Right atrium auricular region (tissue), 2 donors: Measurements from ENCODE around the gene CAPNS1. TPM values are rescaled to one million over a fixed set of nuclear protein-coding genes. Genes with fewer than 3 reads are reported as not detected.

Experiments used
- DNase-seq: peaks from one replicate; pipeline ENCODE4 v3.0.0-alpha.2; 2019; ENCODE audit warnings: low spot score
- H3K27ac ChIP-seq, 2 donors: fragments of 200-600 bp; sonication (generic); 1 replicate in 1 of 2; 2 replicates in 1 of 2; pipeline ENCODE4 v1.5.1; 2016 to 2019
- H3K27me3 ChIP-seq, 2 donors: fragments of 200-600 bp; sonication (generic); one replicate each; pipeline versions ENCODE4 v1.5.1 to v1.6.0; 2017 to 2019
- H3K36me3 ChIP-seq: fragments of 200-600 bp; sonication (generic); one replicate; pipeline ENCODE4 v1.5.1; 2016
- H3K4me1 ChIP-seq, 2 donors: fragments of 200-600 bp; sonication (generic); one replicate each; pipeline versions ENCODE4 v1.5.1 to v1.6.0; 2017 to 2019
- H3K4me3 ChIP-seq, 2 donors: fragments of 200-600 bp; sonication (generic); 1 replicate in 1 of 2; 2 replicates in 1 of 2; pipeline ENCODE4 v1.5.1; 2017 to 2019; ENCODE audit warnings: mild to moderate bottlenecking in 1 of 2, moderate library complexity in 1 of 2
- H3K9me3 ChIP-seq, 2 donors: fragments of 200-600 bp; sonication (generic); one replicate each; pipeline ENCODE4 v1.5.1; 2019
- CTCF ChIP-seq, 2 donors: fragments of 200-600 bp; sonication (generic); IDR thresholded peaks; one replicate each; pipeline ENCODE4 v1.5.1; 2019; ENCODE audit warnings: antibody characterized with exemption in 2 of 2
- total RNA-seq, 2 donors: library from RNA; depleted of rRNA; stranded (reverse); fragments of >200 nt; gene quantifications; one replicate each; pipeline ENCODE4 v1.1.0, GENCODE V29; 2016

Gene CAPNS1
- total RNA-seq, 2 donors from 2014 or later: 222 to 238 TPM

GRCh38 chr19:36149673-36150406 lies 10.0 kb downstream of the CAPNS1 start:
- peaks cover 0 to 22% of the 10 kb centered on the region in 2 donors for H3K4me1 ChIP-seq
- H3K36me3 ChIP-seq: peaks cover 58% of the 10 kb centered on the region
- no peaks in the 10 kb centered on the region for H3K27me3 ChIP-seq
- DNase-seq: no peak
- no peak overlapping the region for H3K4me3 ChIP-seq
- H3K27ac ChIP-seq: peak overlapping the region; percentile 98 to 100
- TF ChIP-seq CTCF (IDR thresholded peaks at IDR 0.05): no peak
- no peaks in the 10 kb centered on the region for H3K9me3 ChIP-seq

GRCh38 chr19:36150586-36150985 lies 10.7 kb downstream of the CAPNS1 start:
- Histone ChIP-seq H3K9me3 (no peaks in the 10 kb centered on the region), H3K27me3 (no peaks in the 10 kb centered on the region), H3K4me3 (peak overlapping the region; percentile 69 to 87), H3K36me3 (peaks cover 51% of the 10 kb centered on the region), H3K27ac (peak overlapping the region; percentile 98 to 100), H3K4me1 (peaks cover 0 to 22% of the 10 kb centered on the region in 2 donors)
- no peak for TF ChIP-seq CTCF (IDR thresholded peaks at IDR 0.05)
- DNase-seq: no peak

DNA sequence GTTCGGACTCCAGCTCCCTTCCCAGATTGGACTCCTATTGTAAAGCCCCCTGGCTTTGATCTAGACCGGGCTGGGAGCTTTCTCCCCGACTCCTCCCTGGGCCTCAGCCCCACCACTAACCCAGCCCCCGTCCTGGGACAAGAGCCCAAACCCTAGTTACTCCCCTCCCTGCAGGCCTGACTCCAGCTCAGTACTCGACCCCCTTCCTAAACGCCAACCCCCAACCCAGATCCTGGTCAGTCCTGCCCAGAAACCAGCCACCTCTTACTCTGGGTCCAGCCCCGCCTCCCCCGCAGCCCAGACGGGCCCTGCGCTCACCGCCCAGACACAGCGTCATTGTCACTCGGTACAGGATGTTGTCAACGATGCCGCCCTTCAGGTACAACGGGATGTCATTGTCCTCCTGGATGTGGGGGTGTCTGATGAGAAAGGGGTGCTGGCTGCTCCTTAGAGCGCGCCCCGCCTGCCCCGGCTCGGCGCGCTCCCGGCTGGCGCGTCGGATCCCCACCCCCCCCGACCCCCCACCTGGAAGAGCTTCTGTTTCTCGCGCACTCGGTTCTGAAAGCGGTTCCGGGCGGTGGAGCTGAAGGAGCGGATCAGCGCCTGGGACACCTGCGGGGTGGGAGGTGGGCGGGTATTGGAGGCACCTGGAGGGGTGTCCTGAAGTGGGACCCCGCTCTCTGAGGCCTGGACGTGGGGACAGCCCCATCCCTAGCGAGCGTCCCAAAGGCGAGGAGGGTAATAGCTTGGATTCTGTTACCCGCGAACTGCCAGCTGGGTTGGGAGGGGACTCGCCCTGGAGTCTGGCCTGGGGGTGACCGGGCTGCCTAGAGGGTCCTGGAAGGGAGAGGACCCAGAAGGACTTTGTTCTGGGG lies 11.5 kb downstream of the CAPNS1 start:
- Histone ChIP-seq H3K4me3 (peak overlapping the region; percentile 69 to 87), H3K36me3 (peaks cover 43% of the 10 kb centered on the region), H3K27ac (peak overlapping the region; percentile 98 to 100), H3K9me3 (no peaks in the 10 kb centered on the region), H3K4me1 (peaks cover 0 to 22% of the 10 kb centered on the region in 2 donors), H3K27me3 (no peaks in the 10 kb centered on the region)
- TF ChIP-seq CTCF (IDR thresholded peaks at IDR 0.05): no peak
- peak; percentile 83 for DNase-seq

DNA sequence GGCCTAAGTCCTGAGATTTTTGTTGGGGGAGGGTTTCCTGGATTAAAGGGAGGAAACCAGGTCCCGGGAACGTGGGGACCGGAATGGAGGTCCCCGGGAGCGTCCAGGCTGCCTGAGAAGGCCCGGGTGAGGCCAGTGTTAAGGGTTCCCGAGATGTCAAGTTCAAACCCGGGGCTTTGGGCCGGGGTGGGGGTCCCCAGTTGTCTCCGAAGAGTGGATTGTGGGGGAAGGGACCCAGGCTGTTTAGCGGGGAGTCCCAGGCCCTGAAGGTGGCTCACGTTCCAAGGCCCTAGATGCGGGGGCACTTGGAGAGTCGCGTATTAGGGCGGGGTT lies 12.1 kb downstream of the CAPNS1 start:
- H3K4me1 ChIP-seq: peaks cover 0 to 22% of the 10 kb centered on the region in 2 donors
- no peaks in the 10 kb centered on the region for H3K27me3 ChIP-seq
- H3K4me3 ChIP-seq: peak overlapping the region; percentile 69 to 87
- no peak for DNase-seq
- H3K27ac ChIP-seq: peak overlapping the region; percentile 98 to 100
- no peaks in the 10 kb centered on the region for H3K9me3 ChIP-seq
- no peak for TF ChIP-seq CTCF (IDR thresholded peaks at IDR 0.05)
- peaks cover 37% of the 10 kb centered on the region for H3K36me3 ChIP-seq

DNA sequence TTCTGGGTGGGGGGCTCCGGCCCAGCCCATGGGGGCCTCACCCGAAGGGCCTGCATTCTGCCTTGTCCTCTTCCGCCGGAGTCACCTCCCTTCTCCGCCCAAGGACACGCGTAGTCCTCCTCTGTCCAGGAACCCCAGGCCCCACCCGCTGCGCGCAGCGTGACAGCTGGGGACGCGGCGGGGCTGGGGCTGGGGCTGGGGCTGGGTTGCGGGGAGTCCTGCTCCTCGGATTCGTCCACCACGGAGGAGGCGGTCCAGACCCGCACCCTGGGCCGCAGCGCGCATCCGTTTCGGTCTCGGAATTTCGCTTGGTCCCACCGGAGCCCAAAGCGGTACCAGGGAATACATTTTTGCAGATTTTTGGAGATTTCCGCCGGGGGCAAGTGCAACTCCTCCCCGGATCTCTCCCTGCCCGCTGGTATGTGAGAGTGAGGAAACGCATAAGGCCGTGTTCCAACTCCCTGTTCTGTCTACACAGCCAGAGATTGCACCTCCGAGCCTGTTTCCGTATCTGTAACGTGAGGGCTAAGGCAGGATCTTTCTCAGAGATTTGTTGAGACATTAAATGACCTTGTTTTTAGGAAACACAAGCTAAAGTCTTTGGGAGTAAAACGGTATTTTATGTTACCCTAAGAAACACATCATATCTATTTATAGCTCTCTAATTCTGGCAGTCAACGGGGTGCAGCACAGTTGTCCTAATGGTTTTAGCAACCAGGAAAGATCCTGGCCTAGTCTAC lies 12.7 kb downstream of the CAPNS1 start, which contains the start of gene COX7A1:
TSS of gene COX7A1 (minus strand) at position 96 of the 740 bp plus-strand sequence. CDS start at position 56, 40 bp downstream.
- peaks cover 31% of the 10 kb centered on the region for H3K36me3 ChIP-seq
- H3K27me3 ChIP-seq: no peaks in the 10 kb centered on the region
- peak within 1 kb of the TSS; percentile 98 to 100 for H3K27ac ChIP-seq
- H3K4me1 ChIP-seq: peaks cover 0 to 22% of the 10 kb centered on the region in 2 donors
- no peaks in the 10 kb centered on the region for H3K9me3 ChIP-seq
- DNase-seq: peak; percentile 80
- no peak for TF ChIP-seq CTCF (IDR thresholded peaks at IDR 0.05)
- peak within 1 kb of the TSS; percentile 69 to 87 for H3K4me3 ChIP-seq
